NB4 (cell line): ENCODE results near the gene ABCB4.

Experiments used
- MYC ChIP-seq: IDR thresholded peaks from 2 replicates; pipeline ENCODE4 v1.6.1; 2011; ENCODE audit warnings: low read depth, low read length
- POLR2A ChIP-seq: IDR thresholded peaks from 2 replicates; pipeline ENCODE4 v1.6.1; 2011; ENCODE audit warnings: mild to moderate bottlenecking; ENCODE audit not compliant: insufficient read length; ENCODE audit errors: extremely low read depth
- TF ChIP-seq, protein P1 (sequence below): IDR thresholded peaks from one replicate; pipeline ENCODE4 v1.5.1; 2012; ENCODE audit warnings: low read depth, low read length
- TF ChIP-seq, protein P2 (sequence below): IDR thresholded peaks from 2 replicates; pipeline ENCODE4 v1.6.1; 2011; ENCODE audit warnings: low read depth, low read length

DNA sequence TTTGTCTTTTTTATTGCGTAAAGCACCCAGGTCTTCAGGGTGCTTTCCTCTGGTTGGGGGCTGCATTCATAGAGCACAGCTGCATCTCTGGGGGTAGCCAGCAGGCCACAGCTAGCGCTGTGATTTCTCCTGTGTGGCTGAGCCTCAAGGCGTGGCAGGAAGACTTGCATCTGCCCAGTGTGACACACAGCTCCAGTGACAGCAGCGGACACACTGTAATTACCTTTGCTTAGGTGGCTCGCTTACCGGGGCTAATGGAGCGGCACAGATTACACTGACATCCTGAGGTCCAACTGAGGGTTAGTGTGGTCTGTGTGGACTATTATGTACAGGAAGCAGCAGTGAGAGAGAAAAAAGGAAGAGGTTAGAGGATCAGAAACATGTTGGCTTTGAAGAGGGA is 27.1 kb downstream of the ABCB4 start:
- TF ChIP-seq, protein P1, sequence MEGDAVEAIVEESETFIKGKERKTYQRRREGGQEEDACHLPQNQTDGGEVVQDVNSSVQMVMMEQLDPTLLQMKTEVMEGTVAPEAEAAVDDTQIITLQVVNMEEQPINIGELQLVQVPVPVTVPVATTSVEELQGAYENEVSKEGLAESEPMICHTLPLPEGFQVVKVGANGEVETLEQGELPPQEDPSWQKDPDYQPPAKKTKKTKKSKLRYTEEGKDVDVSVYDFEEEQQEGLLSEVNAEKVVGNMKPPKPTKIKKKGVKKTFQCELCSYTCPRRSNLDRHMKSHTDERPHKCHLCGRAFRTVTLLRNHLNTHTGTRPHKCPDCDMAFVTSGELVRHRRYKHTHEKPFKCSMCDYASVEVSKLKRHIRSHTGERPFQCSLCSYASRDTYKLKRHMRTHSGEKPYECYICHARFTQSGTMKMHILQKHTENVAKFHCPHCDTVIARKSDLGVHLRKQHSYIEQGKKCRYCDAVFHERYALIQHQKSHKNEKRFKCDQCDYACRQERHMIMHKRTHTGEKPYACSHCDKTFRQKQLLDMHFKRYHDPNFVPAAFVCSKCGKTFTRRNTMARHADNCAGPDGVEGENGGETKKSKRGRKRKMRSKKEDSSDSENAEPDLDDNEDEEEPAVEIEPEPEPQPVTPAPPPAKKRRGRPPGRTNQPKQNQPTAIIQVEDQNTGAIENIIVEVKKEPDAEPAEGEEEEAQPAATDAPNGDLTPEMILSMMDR = no peak
- no peak for TF ChIP-seq POLR2A
- TF ChIP-seq, protein P2, sequence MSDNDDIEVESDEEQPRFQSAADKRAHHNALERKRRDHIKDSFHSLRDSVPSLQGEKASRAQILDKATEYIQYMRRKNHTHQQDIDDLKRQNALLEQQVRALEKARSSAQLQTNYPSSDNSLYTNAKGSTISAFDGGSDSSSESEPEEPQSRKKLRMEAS = no peak
- TF ChIP-seq MYC = no peak
